Activated B cell treated with CpG ODN at 0.5 μM for 24 hours (primary cell): ENCODE measurements around the gene DDX10. TPM values are rescaled to one million over a fixed set of nuclear protein-coding genes. Genes with fewer than 3 reads are reported as not detected.
"Not testable (repeated sequence)": the region's sequence is repeated elsewhere in the genome, so short reads cannot be mapped to it uniquely, and the experiment has no call there.

Experiments
- ATAC-seq: fragments of 200-7000 bp; cut with Tn5 transposase; one replicate; pipeline ENCODE4 v1.10.0; 2021; ENCODE audit warnings: low read depth, mild to moderate bottlenecking, moderate library complexity
- CTCF ChIA-PET: fragments of 350-600 bp; sonication (Branson Sonifier 250); formaldehyde crosslinking; loops from one replicate; lab custom pipeline; 2021; ENCODE audit warnings: antibody characterized with exemption; lab: Charles Lee
- POLR2A ChIA-PET: fragments of 350-600 bp; sonication (Branson Sonifier 250); formaldehyde crosslinking; loops from one replicate; lab custom pipeline; 2021; ENCODE audit warnings: antibody characterized with exemption; lab: Charles Lee
- DNase-seq: peaks from one replicate; pipeline ENCODE4 v3.0.0; 2022
- H3K27ac Mint-ChIP-seq: one replicate; pipeline ENCODE4 v1.8.0; 2020; ENCODE audit warnings: mixed read lengths
- H3K27me3 Mint-ChIP-seq: one replicate; pipeline ENCODE4 v1.8.0; 2021; ENCODE audit warnings: mixed read lengths
- H3K36me3 Mint-ChIP-seq: one replicate; pipeline ENCODE4 v1.8.0; 2021; ENCODE audit warnings: low read depth, mixed read lengths
- H3K4me1 Mint-ChIP-seq: one replicate; pipeline ENCODE4 v1.8.0; 2021; ENCODE audit warnings: mixed read lengths
- H3K4me3 Mint-ChIP-seq: one replicate; pipeline ENCODE4 v1.8.0; 2020; ENCODE audit warnings: mild to moderate bottlenecking, mixed read lengths
- H3K9me3 Mint-ChIP-seq: one replicate; pipeline ENCODE4 v1.8.0; 2020; ENCODE audit warnings: mixed read lengths
- intact Hi-C: fragments of 100-400 bp; cut with micrococcal nuclease; formaldehyde crosslinking; loops from one replicate; pipeline ENCODE4 v1.15.1; 2024
- total RNA-seq: library from RNA; stranded (reverse); gene quantifications from 2 replicates; pipeline ENCODE4 v1.2.3, GENCODE V29; 2022
- TF ChIP-seq, protein P1 (sequence below): fragments of 200-600 bp; IDR thresholded peaks from one replicate; pipeline ENCODE4 v1.8.0; 2022; ENCODE audit warnings: antibody characterized with exemption, mild to moderate bottlenecking

Gene DDX10
- total RNA-seq, 1 donor from 2014 or later = 43.3 TPM

DNA sequence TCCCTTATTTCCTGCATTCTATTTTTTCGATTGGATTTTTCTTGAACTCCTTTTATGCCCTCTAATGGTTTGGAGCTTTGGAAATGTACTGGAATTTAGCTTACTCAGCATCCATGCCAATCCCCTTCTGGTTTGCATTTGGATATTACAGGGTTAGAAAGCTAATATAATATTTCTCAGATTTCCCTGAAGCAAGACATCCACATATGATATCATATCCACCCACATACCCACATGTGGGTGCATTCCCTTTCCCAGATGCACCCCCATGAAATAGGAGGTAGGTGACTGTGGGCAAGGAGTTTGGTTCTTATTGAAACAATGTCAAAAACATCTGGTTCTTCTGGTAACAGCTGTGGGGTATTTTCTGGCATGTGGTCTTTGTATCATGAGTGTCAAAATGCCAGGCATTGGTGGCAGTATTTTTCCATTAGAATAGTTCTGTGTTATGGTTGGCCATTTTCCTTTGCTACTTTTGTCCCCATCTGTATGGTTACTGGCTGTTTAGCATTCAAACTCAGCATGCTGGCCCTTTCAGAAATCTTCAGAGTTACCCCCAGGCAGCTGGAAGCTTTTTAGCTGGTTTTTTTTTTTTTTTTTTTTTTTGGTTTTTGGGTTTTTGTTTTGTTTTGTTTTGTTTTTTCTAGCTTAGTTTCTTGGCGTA is 32.7 kb upstream of the DDX10 start:
- no peak for DNase-seq
- no peaks in the 10 kb centered on the region for H3K9me3 Mint-ChIP-seq
- intact Hi-C loops = no loop called here
- H3K27ac Mint-ChIP-seq = no peak overlapping the region
- peaks cover 16% of the 10 kb centered on the region for H3K27me3 Mint-ChIP-seq
- ChIA-PET POLR2A (no interaction called here), CTCF (no interaction called here)
- no peak overlapping the region for H3K4me3 Mint-ChIP-seq
- ATAC-seq = no peak
- TF ChIP-seq, protein P1, sequence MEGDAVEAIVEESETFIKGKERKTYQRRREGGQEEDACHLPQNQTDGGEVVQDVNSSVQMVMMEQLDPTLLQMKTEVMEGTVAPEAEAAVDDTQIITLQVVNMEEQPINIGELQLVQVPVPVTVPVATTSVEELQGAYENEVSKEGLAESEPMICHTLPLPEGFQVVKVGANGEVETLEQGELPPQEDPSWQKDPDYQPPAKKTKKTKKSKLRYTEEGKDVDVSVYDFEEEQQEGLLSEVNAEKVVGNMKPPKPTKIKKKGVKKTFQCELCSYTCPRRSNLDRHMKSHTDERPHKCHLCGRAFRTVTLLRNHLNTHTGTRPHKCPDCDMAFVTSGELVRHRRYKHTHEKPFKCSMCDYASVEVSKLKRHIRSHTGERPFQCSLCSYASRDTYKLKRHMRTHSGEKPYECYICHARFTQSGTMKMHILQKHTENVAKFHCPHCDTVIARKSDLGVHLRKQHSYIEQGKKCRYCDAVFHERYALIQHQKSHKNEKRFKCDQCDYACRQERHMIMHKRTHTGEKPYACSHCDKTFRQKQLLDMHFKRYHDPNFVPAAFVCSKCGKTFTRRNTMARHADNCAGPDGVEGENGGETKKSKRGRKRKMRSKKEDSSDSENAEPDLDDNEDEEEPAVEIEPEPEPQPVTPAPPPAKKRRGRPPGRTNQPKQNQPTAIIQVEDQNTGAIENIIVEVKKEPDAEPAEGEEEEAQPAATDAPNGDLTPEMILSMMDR = no peak
- no peaks in the 10 kb centered on the region for H3K36me3 Mint-ChIP-seq
- no peaks in the 10 kb centered on the region for H3K4me1 Mint-ChIP-seq

DNA sequence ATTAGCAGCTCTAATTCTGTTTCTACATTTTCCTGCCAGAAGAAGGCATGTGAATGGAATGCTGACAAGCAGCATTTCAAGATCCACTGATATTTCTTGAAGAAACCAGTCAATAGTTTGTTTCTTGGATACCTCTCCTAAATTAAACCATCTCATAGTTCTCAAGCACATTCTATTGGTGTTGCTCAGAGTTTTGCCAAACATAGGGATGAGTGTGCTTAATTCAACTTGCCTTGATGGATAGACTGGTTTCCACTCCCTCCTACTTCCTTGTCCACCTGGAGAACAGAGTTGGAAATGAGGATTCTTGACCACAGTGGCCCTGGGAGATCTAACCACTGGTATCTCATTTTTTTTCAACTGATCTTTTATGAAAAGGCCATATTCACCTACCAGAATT is 29.8 kb upstream of the DDX10 start:
- H3K4me1 Mint-ChIP-seq = no peaks in the 10 kb centered on the region
- H3K36me3 Mint-ChIP-seq = no peaks in the 10 kb centered on the region
- H3K4me3 Mint-ChIP-seq = no peak overlapping the region
- ChIA-PET POLR2A (no interaction called here), CTCF (no interaction called here)
- ATAC-seq = no peak
- no peak for DNase-seq
- peaks cover 27% of the 10 kb centered on the region for H3K27me3 Mint-ChIP-seq
- H3K9me3 Mint-ChIP-seq = no peaks in the 10 kb centered on the region
- H3K27ac Mint-ChIP-seq = no peak overlapping the region
- TF ChIP-seq, protein P1 = no peak
- intact Hi-C loops = no loop called here

DNA sequence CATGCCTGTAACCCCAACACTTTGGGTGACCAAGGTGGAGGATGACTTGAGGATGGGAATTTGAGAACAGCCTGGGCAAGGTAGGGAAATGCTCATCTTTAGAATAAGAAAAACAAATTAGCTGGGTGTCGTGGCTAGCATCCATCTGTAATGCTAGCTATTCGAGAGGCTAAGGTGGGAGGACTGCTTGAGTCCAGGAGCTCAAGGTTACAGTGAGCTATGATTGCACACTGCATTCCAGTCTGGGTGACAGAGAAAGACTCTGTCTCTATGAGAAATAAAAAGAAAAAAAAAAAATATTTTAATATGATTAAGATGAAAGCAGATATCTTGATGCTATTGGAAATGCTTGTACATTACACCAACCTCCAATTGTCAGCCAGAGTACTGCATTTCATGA is 28.6 kb upstream of the DDX10 start:
- POLR2A ChIA-PET = no interaction called here
- Mint-ChIP-seq H3K9me3 (no peaks in the 10 kb centered on the region), H3K4me1 (no peaks in the 10 kb centered on the region), H3K4me3 (no peak overlapping the region), H3K27me3 (peaks cover 27% of the 10 kb centered on the region), H3K27ac (no peak overlapping the region), H3K36me3 (no peaks in the 10 kb centered on the region)
- intact Hi-C loops = no loop called here
- no peak for DNase-seq
- ATAC-seq = no peak
- CTCF ChIA-PET = no interaction called here
- TF ChIP-seq, protein P1 = no peak

DNA sequence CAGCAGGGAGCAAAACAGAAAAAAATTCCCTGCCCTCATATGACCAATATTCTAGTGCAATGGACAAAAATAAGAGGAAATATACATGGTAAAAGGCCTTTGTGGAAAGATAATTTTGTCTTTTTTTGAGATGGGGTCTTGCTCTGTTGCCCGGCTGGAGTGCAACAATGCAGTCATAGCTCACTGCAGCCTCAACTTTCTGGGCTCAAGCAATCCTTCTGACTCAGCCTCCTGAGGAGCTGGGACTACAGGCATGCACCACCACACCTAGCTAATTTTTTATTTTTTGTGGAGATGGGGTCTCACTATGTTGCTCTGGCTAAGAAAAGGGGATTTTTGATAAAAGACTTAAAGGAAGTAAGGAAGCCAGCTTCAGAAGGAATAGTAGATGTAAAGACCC is 25.7 kb upstream of the DDX10 start:
- ATAC-seq (no peak), DNase-seq (no peak)
- intact Hi-C loops = no loop called here
- POLR2A ChIA-PET = no interaction called here
- Mint-ChIP-seq H3K9me3 (no peaks in the 10 kb centered on the region), H3K4me1 (no peaks in the 10 kb centered on the region), H3K36me3 (no peaks in the 10 kb centered on the region), H3K4me3 (no peak overlapping the region), H3K27ac (no peak overlapping the region), H3K27me3 (peaks cover 25% of the 10 kb centered on the region)
- CTCF ChIA-PET = no interaction called here
- TF ChIP-seq, protein P1 = no peak

- H3K27ac Mint-ChIP-seq, CTCF ChIA-PET, POLR2A ChIA-PET, intact Hi-C loops, H3K4me1 Mint-ChIP-seq, H3K4me3 Mint-ChIP-seq, DNase-seq, H3K9me3 Mint-ChIP-seq, H3K36me3 Mint-ChIP-seq, ATAC-seq: not testable (repeated sequence)
- H3K27me3 Mint-ChIP-seq = peaks cover 19% of the 10 kb centered on the region
These were observed 23.1 kb upstream of the DDX10 start for GRCh38 chr11:108641752-108642151.

GRCh38 chr11:108643974-108644373 is 20.9 kb upstream of the DDX10 start:
- CTCF ChIA-PET = no interaction called here
- DNase-seq (no peak), ATAC-seq (no peak)
- H3K36me3 Mint-ChIP-seq = no peaks in the 10 kb centered on the region
- no peak overlapping the region for H3K4me3 Mint-ChIP-seq
- TF ChIP-seq, protein P1 = no peak
- H3K27ac Mint-ChIP-seq = no peak overlapping the region
- no peaks in the 10 kb centered on the region for H3K9me3 Mint-ChIP-seq
- peaks cover 14% of the 10 kb centered on the region for H3K27me3 Mint-ChIP-seq
- H3K4me1 Mint-ChIP-seq = no peaks in the 10 kb centered on the region
- intact Hi-C loops = no loop called here
- POLR2A ChIA-PET = no interaction called here
